Prostate gland (tissue), 2 donors: ENCODE results near the gene TADA2A.
"Not testable (repeated sequence)": the region's sequence is repeated elsewhere in the genome, so short reads cannot be mapped to it uniquely, and the experiment has no call there.

Experiments used
- CTCF ChIP-seq, 4 experiments: fragments of 200-600 bp in 2 of 4; fragments of 450-650 bp in 2 of 4; sonication (generic) in 2 of 4; IDR thresholded peaks; 1 replicate in 3 of 4; 2 replicates in 1 of 4; pipeline ENCODE4 v1.5.1; 2016 to 2019; ENCODE audit warnings: antibody characterized with exemption in 4 of 4, mild to moderate bottlenecking in 2 of 4, moderate library complexity in 2 of 4
- POLR2A ChIP-seq: fragments of 450-650 bp; IDR thresholded peaks from one replicate; pipeline ENCODE4 v1.6.1; 2016; ENCODE audit warnings: antibody characterized with exemption, mild to moderate bottlenecking
- POLR2AphosphoS5 ChIP-seq: sonication (generic); formaldehyde crosslinking; IDR thresholded peaks from one replicate; pipeline ENCODE4 v1.6.1; 2017; ENCODE audit warnings: antibody characterized with exemption

GRCh38 chr17:37405522-37405921, 1.2 kb upstream of the TADA2A start:
- TF ChIP-seq CTCF (IDR thresholded peaks at IDR 0.05); POLR2A; POLR2AphosphoS5: not testable (repeated sequence)
